ENCODE results near the gene OIP5.
A peak's percentile ranks its signal among the peaks of the same experiment; 100 is the strongest.
"Not testable (repeated sequence)": the region's sequence is repeated elsewhere in the genome, so short reads cannot be mapped to it uniquely, and the experiment has no call there.

OIP5 gene

GRCh38 chr15:41332194-41333025 lies at the start of gene OIP5, which contains the start of gene NUSAP1:
OIP5 (minus strand) TSS chr15:41332591; CDS start chr15:41332561, 30 bp downstream.
NUSAP1 (plus strand) TSS chr15:41332881; CDS start chr15:41332958, 77 bp downstream.
- DNase-seq (ENCODE audit: low read depth) = peak; percentile 100

GRCh38 chr15:41377978-41378377 lies 45.6 kb upstream of the OIP5 start:
- DNase-seq (ENCODE audit: low read depth) = no peak

- no peak for DNase-seq (ENCODE audit: low read depth)
Measured at GRCh38 chr15:41367418-41367817, 35.0 kb upstream of the OIP5 start.

- DNase-seq (ENCODE audit: low read depth) = no peak
Measured at GRCh38 chr15:41354371-41354770, 22.0 kb upstream of the OIP5 start.

GRCh38 chr15:41350057-41350717 lies 17.8 kb upstream of the OIP5 start:
- DNase-seq (ENCODE audit: low read depth) = no peak

- DNase-seq (ENCODE audit: low read depth) = no peak
Measured at GRCh38 chr15:41347236-41347635, 14.8 kb upstream of the OIP5 start.

- no peak for DNase-seq (ENCODE audit: low read depth)
Measured at GRCh38 chr15:41341519-41341918, 9.1 kb upstream of the OIP5 start.

- no peak for DNase-seq (ENCODE audit: low read depth)
Measured at GRCh38 chr15:41340189-41340695, 7.9 kb upstream of the OIP5 start.

GRCh38 chr15:41337631-41338522 lies 5.5 kb upstream of the OIP5 start:
- DNase-seq (ENCODE audit: low read depth) = peak; percentile 13

GRCh38 chr15:41337047-41337446 lies 4.7 kb upstream of the OIP5 start:
- DNase-seq (ENCODE audit: low read depth) = no peak

- no peak for DNase-seq (ENCODE audit: low read depth)
Measured at GRCh38 chr15:41336549-41336948, 4.2 kb upstream of the OIP5 start.

- no peak for DNase-seq (ENCODE audit: low read depth)
Measured at GRCh38 chr15:41334293-41335120, 2.1 kb upstream of the OIP5 start.

- peak; percentile 8 for DNase-seq (ENCODE audit: low read depth)
Measured at GRCh38 chr15:41333026-41333562, 703 bp upstream of the OIP5 start.

GRCh38 chr15:41331833-41332193 lies 578 bp downstream of the OIP5 start:
- peak; percentile 36 for DNase-seq (ENCODE audit: low read depth)

- no peak for DNase-seq (ENCODE audit: low read depth)
Measured at GRCh38 chr15:41331281-41331680, 1.1 kb downstream of the OIP5 start.

- no peak for DNase-seq (ENCODE audit: low read depth)
Measured at GRCh38 chr15:41323611-41324010, 8.8 kb downstream of the OIP5 start.

GRCh38 chr15:41320805-41321330 lies 11.5 kb downstream of the OIP5 start:
- not testable (repeated sequence) for DNase-seq (ENCODE audit: low read depth)

- DNase-seq (ENCODE audit: low read depth) = no peak
Measured at GRCh38 chr15:41309226-41309905, 23.0 kb downstream of the OIP5 start.

- DNase-seq (ENCODE audit: low read depth) = no peak
Measured at GRCh38 chr15:41307679-41308078, 24.7 kb downstream of the OIP5 start.

GRCh38 chr15:41304149-41304770 lies 28.1 kb downstream of the OIP5 start:
- no peak for DNase-seq (ENCODE audit: low read depth)
